ENCODE data around the gene KASH5.

KASH5 gene

DNA sequence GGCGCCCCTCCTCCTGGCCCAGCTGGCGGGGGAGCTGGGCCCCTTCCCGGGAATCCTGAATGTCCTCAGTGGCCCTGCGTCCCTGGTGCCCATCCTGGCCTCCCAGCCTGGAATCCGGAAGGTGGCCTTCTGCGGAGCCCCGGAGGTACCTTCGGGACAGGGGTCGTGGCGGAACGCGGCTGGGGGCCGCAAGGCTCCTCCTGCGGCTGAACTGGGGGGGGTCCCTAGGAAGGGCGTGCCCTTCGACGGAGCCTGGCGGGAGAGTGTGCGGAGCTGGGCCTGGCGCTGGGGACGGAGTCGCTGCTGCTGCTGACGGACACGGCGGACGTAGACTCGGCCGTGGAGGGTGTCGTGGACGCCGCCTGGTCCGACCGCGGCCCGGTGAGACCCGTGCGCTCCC, 73.6 kb downstream of the KASH5 start:
- no peak for DNase-seq

DNA sequence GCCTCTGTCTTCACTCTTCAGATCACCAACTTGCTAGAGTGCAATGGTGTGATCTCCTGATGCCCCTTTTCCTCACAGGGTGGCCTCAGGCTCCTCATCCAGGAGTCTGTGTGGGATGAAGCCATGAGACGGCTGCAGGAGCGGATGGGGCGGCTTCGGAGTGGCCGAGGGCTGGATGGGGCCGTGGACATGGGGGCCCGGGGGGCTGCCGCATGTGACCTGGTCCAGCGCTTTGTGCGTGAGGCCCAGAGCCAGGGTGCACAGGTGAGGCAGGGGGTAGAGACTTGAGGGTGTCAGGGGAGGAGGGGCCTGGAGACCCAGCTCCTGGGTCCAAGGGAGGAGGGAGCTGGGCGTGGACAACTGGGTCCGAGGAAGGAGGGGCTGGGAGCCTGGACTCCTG, 74.4 kb downstream of the KASH5 start:
- no peak for DNase-seq

- no peak for DNase-seq
Observed at GRCh38 chr19:49463960-49464740, 76.1 kb downstream of the KASH5 start.

- no peak for DNase-seq
Observed at GRCh38 chr19:49465371-49465770, 77.3 kb downstream of the KASH5 start.

Measured in NCI-H1092 treated with DMSO at 0.1 percent for 48 hours (cell line).